ENCODE measurements around the gene FLRT3. TPM values are rescaled to one million over a fixed set of nuclear protein-coding genes. Genes with fewer than 3 reads are reported as not detected.

Gene FLRT3
- total RNA-seq: 10 to 100 TPM in 1 of 2 donors, 1 to 10 TPM in 1; 8.2 to 29.7 TPM
- 1 to 10 TPM; 2.7 to 5.1 TPM for polyA plus RNA-seq

GRCh38 chr20:14337400-14338171 lies at the start of gene FLRT3:
Gene FLRT3 (minus strand): TSS chr20:14337612. CDS start chr20:14327506, 10,106 bp downstream.
- H3K27ac ChIP-seq (ENCODE audit: low read depth in 1 of 2, low read length in 2 of 2): peak within 1 kb of the TSS; percentile 82 to 88
- WGBS: 26% methylated on average over 12 of the region's 12 CpGs
- DNase-seq (ENCODE audit: low spot score): peak; percentile 74
- TF ChIP-seq RAD21 (IDR thresholded peaks at IDR 0.05) (peak; percentile 98), YY1 (IDR thresholded peaks at IDR 0.05) (peak; percentile 95), ZBTB33 (IDR thresholded peaks at IDR 0.05) (no peak), EGR1 (IDR thresholded peaks at IDR 0.05; ENCODE audit: low read depth in 2 of 2) (peak; percentile 25), CTCF (IDR thresholded peaks at IDR 0.05; ENCODE audit: low read depth, low read length, missing input control) (peak; percentile 88), MAX (IDR thresholded peaks at IDR 0.05) (no peak), FOXA2 (IDR thresholded peaks at IDR 0.05) (no peak), ATF3 (IDR thresholded peaks at IDR 0.05) (peak; percentile 91), JUND (IDR thresholded peaks at IDR 0.05) (peak; percentile 95 to 96), GABPA (IDR thresholded peaks at IDR 0.05 in 1 of 2, conservative IDR thresholded peaks at IDR 0.05 in 1 of 2) (no peak), NR2F2 (IDR thresholded peaks at IDR 0.05) (no peak), HNF4G (IDR thresholded peaks at IDR 0.05) (peak; percentile 48), TAF1 (conservative IDR thresholded peaks at IDR 0.05) (peak; percentile 98), SP1 (IDR thresholded peaks at IDR 0.05) (peak; percentile 60), RXRA (IDR thresholded peaks at IDR 0.05) (peak; percentile 69 to 79), FOXA1 (IDR thresholded peaks at IDR 0.05) (no peak), HNF4A (conservative IDR thresholded peaks at IDR 0.05) (peak; percentile 62 to 74)
- TF ChIP-seq, protein P1, sequence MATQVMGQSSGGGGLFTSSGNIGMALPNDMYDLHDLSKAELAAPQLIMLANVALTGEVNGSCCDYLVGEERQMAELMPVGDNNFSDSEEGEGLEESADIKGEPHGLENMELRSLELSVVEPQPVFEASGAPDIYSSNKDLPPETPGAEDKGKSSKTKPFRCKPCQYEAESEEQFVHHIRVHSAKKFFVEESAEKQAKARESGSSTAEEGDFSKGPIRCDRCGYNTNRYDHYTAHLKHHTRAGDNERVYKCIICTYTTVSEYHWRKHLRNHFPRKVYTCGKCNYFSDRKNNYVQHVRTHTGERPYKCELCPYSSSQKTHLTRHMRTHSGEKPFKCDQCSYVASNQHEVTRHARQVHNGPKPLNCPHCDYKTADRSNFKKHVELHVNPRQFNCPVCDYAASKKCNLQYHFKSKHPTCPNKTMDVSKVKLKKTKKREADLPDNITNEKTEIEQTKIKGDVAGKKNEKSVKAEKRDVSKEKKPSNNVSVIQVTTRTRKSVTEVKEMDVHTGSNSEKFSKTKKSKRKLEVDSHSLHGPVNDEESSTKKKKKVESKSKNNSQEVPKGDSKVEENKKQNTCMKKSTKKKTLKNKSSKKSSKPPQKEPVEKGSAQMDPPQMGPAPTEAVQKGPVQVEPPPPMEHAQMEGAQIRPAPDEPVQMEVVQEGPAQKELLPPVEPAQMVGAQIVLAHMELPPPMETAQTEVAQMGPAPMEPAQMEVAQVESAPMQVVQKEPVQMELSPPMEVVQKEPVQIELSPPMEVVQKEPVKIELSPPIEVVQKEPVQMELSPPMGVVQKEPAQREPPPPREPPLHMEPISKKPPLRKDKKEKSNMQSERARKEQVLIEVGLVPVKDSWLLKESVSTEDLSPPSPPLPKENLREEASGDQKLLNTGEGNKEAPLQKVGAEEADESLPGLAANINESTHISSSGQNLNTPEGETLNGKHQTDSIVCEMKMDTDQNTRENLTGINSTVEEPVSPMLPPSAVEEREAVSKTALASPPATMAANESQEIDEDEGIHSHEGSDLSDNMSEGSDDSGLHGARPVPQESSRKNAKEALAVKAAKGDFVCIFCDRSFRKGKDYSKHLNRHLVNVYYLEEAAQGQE (IDR thresholded peaks at IDR 0.05): peak; percentile 92
- H3K9ac ChIP-seq (ENCODE audit: low read depth in 1 of 2, low read length in 2 of 2): peak within 1 kb of the TSS; percentile 73 to 94
- peak within 1 kb of the TSS; percentile 63 to 82 (median 77) for H3K4me3 ChIP-seq (ENCODE audit: low read depth in 1 of 3, low read length in 3 of 3)
- peaks cover 3 to 24% (median 17%) of the 10 kb centered on the region in 4 donors for H3K4me1 ChIP-seq (ENCODE audit: control insufficient read depth in 4 of 4, insufficient read depth in 4 of 4, low read length in 3 of 4)
- no peaks in the 10 kb centered on the region for H3K36me3 ChIP-seq (ENCODE audit: control insufficient read depth in 4 of 4, insufficient read depth in 3 of 4, low read depth in 1 of 4, low read length in 3 of 4)
- H3K9me3 ChIP-seq (ENCODE audit: control insufficient read depth in 4 of 4, low read length in 3 of 4): no peaks in the 10 kb centered on the region
- H3K27me3 ChIP-seq (ENCODE audit: control insufficient read depth in 4 of 4, insufficient read depth in 4 of 4, low read length in 3 of 4): no peaks in the 10 kb centered on the region

Measured in liver (tissue), 9 donors.